Activated CD4-positive, alpha-beta T cell treated with anti-CD3 and anti-CD28 coated beads for 48 hours (primary cell): ENCODE results near the gene CCDC71L.
"Not testable (repeated sequence)": the region's sequence is repeated elsewhere in the genome, so short reads cannot be mapped to it uniquely, and the experiment has no call there.

Experiments
- DNase-seq: peaks from one replicate; pipeline ENCODE4 v3.0.0-alpha.2; 2020

The CCDC71L gene

DNA sequence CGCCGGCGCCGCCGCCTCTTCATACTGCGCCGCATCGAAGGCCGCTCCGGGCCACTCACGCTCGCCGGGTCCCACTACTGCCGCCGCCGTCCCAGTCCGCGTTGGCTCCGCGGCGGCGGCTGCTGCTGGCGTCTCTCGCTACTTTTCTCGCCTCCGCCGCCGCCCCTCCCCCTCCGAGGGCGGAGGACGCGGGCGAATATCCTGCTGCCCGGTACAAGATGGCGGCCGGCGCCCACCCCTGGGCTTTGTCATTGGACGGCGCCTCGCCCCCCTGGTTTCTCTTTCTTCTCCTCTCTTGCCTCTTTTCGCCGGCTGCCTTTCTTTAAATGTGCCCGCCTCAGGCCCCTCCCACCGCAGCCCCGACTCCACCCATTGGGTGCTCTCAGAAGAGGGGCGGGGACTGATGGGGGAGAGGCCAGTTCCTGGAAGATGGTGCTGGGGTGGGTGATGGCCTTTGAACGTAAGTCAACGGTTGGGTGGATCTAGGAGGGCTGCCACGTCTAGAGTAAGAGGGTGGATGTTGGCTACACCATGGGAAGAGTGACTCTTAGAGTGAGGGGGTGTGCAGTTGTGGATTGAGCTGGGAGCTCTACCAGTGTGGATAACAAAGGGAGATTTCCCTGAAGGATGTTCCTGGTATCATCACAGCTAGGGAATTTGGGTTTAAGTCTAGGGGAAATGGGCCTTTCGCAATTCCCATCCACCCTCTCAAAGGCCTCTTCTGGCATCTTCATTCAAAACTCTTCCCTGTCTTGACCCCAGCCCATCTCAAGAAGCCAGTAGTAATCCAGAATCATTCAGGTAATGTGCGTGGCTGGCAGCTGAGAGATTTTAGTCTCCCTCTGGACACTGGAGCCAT is at the start of gene CCDC71L:
TSS of gene CCDC71L (minus strand) at position 297 of the 859 bp plus-strand sequence. CDS start at position 35, 262 bp downstream.
- peak; percentile 96 for DNase-seq

DNA sequence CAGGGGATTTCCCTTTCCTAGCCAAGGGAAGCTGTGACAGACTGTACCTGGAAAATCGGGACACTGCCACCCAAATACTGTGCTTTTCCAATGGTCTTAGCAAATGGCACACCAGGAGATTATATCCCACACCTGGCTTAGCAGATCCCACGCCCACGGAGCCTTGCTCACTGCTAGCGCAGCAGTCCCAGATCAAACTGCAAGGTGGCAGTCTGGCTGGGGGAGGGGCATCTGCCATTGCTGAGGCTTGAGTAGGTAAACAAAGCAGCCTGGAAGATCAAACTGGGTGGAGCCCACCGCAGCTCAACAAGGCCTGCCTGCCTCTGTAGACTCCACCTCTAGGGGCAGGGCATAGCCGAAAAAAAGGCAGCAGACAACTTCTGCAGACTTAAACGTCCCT is 48.6 kb upstream of the CCDC71L start:
- peak; percentile 34 for DNase-seq

DNA sequence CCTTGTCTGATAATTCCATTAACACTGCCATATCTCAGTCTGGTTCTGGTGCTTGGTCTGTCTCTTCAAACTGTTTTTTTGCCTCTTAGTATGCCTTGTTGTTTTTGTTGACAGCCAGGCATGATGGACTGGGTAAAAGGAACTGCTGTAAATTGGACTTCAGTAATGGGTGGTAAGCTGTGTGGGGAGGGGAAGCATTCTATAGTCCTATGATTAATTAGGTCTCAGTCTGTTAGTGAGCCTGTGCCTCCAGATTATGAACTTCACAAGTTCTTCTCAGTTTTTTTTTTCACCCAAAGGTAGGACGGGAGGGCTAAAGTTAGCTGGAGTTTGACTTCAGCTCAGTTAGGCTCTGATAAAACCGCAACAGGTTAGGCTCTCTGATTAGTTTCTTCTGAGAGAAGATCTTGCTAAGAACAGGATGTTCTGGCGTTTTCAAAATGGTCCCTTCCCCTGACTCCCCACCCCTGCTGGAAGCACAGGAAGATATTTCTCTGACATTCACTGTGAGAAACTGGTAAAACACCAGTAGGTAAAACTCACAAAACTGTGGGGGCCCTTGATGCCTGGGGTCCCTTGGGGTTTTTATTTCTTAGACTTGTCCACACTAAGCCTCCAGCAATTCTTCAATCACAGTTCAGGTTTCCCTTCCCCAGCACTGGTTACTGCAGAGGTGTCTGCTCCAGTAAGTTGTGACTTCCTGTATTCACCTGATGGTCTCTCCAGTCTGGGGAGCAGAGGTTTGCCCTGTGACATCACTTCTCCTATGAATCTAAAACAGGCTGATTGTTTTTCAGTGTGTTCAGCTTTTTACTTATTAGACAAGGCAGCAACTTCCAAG is 43.3 kb upstream of the CCDC71L start:
- DNase-seq, result peak; percentile 30

DNA sequence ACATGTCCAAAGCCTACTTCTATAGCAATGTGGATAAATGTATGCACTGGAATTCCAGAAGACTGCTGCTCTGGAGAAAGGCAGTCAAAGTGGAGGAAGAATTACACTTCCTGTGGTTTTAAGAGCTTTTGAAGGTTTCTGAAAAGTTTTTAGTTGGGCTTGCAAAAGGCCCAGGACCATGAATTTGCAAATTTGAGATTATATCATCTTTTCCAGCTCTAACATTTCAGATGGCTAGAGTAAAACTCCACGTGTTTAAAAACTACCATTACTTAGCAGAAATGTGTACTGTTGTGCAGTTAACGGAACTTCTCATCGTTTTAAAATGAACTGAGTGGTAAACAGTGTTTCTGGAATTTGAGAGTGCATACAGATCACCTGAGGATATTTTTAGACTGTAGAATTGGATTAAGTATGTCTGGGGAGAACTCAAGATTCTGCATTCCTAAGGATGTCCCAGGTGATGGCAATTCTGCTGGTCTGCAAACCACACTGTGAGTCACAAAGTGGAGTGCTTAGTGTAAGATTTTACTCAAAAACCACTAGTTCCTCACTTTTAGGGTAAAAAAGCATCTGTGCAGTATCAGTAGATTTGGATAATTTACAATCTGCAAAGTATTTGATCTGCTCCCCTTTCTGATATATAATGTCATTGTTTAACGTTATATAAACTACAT is 32.9 kb upstream of the CCDC71L start:
- no peak for DNase-seq

DNA sequence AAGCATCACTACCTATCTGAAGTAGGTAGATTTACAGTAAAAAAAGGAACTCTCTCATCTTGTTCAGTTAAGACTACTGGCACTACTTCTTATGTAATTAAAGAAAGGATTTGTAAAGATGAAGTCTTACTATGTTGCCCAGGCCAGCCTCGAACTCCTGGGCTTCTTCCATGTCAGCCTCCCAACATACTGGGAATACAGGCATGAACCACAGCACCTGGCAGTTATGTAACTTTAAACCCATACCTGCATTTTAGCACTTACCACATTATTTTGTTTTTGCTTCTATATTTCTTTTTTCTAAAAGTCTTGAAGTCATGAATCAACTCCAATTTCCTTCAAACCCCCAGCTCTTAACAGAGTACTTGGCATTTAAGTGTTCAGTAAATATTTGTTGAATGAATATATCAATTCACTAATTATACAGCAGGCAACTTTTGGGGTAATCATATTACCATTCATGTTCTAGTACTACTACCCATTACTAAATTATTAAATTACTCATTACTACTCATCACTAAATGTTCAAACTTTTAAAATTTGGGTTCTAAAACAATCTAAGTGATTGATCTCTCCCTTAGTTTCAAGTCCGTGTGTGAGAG is 31.6 kb upstream of the CCDC71L start:
- no peak for DNase-seq

DNA sequence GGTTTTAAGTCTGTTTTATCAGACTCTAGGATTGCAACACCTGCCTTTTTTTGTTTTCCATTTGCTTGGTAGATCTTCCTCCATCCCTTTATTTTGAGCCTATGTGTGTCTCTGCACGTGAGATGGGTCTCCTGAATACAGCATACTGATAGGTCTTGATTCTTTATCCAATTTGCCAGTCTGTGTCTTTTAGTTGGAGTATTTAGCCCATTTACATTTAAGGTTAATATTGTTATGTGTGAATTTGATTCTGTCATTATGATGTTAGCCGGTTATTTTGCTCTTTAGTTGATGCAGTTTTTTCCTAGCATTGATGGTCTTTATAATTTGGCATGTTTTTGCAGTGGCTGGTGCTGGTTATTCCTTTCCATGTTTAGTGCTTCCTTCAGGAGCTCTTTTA is 27.2 kb upstream of the CCDC71L start:
- DNase-seq, result not testable (repeated sequence)

DNA sequence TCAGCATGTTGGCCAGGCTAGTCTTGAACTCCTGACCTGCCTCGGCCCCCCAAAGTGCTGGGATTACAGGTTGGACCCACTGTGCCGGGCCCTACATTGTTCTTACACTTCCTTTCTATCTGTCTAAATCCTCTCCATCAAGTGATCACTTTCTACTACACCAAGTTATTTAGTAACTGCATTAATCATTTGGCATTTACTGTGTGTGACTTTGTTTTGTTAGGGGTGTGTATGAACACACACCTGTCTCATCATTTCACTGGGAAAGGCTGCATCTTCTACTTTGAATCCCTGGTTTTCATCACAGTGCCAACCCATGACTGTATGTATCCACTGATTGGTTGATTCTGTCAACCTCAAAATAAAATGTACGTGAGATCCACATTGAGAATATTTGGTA is 23.0 kb upstream of the CCDC71L start:
- no peak for DNase-seq

DNA sequence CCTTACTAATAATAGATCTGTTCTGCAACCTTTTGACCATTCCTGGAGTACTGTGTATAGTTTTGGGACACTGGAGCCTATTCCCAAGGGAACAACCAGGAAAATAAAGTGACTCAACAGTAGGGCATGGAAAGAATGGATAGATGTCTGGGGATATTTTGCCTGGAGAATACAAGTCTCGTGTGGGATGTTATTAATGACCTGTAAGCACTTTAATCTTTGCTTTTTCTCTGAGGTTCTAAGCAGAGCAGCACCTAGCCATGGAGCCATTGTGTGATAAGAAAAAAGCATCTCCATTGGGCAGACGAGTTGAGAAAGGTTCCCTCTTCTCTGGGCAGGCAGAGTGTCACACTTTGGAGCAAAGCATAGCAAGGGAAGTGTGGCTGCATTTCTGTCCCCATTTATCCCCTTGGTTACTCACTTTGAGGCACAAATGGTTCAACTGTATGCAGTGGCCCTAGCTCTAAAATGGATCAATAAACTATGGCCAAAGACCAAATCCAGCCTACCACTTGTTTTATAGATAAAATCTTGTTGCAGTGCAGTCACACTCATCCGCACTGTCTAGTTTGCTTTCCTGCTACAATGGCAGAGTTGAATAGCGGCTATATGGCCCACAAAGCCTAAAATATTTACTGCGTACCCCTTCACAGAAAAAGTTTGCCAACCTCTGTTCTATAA is 21.0 kb upstream of the CCDC71L start:
- DNase-seq, result no peak

DNA sequence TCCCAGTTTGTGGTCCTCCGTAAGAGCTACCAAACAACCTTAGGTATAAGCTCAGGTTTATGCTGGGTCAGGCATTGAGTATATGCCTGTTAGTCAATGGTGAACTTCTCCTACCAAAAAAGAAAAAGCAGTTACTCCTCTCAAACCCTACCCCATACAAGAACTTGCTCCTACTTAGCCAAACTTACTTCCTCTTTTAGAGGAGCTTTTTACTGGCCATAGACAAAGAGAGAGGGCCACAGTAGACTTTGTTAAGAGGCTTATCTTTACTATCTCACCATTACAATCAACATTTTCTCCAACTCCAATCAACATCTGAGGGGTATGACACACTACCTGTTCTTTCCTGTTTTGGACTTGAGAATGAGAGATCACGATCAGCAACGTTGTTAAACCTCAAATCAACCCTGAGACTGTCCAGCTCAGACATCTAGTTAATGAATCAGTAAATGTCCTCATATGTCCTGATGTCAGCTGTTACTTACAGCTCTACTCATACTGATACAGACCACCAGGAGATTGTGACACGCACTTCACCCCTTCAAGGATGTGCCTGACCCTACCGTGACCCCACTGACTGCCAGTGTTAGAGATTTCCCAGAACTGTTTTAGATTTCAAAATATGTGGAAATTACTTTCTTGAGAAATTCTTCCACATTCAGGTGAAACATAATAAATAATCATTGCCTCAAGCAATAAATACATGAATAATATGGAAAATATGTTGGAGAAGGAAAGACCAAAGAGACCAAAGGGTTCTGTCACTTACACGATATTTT is 18.4 kb upstream of the CCDC71L start:
- peak; percentile 21 for DNase-seq

DNA sequence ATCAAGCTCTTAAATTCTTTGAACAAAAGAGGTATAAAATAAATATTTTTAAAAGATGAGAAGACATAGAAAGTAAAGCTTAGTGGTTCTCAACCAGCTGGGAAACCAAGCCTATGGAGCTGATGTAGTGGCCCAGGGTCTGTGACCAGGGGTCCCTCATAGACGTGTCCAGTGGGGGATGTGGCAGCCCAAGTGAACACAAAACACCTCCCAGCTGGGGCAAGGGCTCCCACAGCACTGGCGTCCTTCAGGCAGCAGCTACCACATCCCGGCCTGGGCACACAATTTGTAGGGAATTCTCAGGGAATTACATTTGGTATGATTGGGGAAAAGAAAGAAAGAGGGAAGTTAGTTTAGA is 17.8 kb upstream of the CCDC71L start:
- DNase-seq, result no peak

DNA sequence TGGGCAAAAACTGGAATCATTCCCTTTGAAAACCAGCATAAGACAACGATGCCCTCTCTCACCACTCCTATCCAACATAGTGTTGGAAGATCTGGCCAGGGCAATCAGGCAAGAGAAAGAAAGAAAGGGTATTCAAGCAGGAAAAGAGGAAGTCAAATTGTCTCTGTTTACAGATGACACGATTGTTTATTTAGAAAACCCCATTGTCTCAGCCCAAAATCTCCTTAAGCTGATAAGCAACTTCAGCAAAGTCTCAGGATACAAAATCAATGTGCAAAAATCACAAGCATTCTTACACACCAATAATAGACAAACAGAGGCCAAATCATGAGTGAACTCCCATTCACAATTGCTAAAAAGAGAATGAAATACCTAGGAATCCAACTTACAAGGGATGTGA is 15.5 kb upstream of the CCDC71L start:
- DNase-seq, result not testable (repeated sequence)

DNA sequence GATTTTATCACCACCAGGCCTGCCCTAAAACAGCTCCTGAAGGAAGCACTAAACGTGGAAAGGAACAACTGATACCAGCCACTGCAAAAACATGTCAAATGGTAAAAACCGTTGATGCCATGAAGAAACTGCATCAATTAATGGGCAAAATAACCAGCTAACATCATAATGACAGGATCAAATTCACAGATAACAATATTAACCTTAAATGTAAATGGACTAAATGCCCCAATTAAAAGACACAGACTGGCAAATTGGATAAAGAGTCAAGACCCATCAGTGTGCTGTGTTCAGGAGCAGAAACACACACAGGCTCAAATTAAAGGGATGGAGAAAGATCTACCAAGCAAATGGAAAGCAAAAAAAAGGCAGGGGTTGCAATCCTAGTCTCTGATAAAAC is 12.7 kb upstream of the CCDC71L start:
- not testable (repeated sequence) for DNase-seq

DNA sequence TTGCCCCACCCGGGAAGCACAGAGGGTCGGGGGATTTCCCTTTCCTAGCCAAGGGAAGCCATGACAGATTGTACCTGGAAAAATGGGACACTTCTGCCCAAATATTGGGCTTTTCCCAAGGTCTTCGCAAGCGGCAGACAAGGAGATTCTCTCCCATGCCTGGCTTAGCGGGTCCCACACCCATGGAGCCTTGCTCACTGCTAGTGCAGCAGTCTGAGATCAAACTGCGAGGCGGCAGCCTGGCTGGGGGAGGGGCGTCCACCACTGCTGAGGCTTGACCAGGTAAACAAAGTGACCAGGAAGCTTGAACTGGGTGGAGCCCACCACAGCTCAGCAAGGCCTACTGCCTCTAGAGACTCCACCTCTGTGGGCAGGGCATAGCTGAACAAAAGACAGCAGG is 11.0 kb upstream of the CCDC71L start:
- DNase-seq, result not testable (repeated sequence)

DNA sequence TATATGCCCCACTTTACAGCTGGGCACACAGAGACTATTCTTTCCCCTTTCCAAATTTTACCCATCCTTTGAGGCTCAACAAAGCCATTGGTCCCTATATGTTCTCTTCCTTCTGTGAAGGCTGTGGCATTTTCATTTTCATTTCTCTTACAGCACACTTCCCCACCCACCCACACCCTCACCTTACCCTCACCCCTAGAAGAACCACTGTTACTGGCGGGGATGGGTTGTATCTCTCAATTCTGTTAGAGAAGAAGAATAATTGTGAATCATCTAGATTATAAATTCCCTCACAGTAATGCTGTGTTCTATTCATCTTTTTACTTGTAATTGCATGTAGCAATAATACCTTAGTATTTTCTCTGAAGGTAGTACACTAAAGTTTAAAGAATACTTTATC is 10.2 kb upstream of the CCDC71L start:
- DNase-seq, result no peak

DNA sequence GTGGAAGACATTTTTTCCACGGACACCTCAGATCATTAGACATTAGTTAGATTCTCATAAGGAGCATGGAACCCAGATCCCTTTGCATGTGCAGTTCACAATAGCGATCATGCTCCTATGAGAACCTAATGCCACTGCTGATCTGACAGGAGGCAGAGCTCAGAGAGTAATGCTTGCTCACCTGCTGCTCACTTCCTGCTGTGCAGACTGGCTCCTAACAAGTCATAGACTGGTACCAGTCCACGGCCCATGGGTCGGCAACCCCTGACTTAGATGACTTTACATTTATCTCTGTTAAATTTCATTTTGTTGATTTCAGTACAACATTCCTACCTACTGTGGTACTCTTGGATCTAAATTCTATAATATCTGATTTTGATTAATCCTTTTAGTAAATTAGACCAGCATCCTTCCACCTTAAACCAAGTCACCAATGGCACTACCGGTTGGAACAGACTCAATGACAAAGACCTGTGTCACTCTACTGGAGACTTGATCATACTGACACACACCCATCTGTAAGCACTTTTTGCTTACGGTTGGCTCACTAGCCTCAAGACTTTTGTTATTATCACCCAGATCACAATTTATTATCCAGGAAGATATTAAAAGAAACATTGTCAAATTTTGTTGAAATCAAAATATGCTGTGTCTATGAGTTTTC is 8.0 kb upstream of the CCDC71L start:
- DNase-seq, result no peak

DNA sequence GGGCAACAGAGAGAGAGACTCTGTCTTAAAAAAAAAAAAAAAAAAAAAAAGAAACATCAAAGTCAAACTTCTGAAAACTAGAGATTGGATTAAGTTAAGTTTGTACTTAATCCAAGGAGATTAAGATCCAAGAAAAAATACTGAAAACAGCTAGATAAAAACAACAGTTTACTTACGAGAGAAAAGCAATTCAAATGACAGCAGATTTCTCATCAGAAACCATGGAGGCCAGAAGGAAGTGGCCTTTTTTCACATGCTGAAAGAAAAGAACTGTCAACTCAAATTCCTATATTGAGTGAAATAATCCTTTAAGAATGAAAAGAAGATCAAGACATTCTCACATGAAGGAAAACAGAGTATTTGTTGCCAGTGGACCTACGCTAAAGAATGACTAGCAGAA is 5.4 kb upstream of the CCDC71L start:
- DNase-seq, result no peak

DNA sequence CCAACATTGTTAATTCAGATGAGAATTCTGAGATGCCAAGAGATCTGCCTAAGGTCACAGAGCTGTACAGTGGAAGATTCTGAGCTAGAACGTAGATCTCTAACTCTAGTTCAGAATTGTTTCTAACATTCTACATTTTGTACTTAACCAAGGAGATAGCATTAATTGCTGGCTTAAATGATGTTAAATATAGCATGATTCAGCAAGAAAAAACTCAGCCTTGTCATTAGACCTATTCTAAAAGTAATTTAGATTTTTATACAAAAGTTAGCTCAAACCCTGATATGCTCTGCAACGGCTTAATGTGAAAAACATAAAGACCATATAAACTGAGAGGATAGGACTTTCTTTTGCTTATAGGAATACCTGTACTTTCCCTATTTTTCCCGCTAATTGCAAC is 3.4 kb upstream of the CCDC71L start:
- DNase-seq, result no peak

DNA sequence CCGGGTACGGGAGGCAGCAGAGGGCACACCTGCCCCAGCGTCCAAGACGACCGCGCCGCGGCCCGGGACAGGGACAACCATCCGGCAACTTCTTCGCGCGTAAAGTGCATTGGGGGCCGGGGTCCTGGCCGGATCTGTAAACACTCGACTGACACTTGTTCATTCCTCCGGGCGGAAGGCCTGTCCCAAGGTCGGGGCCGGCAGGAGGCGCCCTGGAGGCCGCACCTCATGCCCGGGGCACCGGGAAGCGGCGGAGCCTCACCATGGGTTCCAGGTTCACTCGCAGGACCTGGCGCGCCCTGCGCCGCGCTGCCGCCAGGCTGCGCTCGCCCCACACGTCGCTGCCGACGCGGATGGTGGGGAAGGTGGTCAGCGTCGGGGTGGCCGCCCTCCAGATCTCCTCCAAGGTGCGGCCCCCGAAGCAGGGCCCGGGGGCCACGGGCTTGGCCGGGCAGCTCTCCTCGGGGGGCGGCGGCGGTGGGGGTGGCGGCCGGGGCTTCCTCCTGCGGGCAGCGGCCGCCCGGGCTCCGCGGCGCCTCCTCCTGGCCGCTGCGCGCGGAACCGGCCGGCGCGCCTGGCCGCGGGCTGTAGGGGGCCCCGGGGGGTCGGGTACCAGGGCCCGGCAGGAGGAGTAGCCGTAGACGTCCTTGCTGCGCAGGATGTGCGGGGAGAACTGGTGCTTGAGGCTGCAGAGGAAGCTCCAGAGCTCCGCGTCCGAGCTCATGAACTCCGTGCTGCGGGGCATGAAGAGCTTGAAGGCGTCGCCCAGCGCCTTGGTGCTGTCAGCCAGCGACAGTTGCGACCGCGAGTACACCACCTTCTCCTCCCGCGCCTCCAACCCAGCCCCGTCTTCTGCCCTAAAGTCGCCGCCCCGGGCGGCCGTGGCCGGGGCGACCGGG is 746 bp downstream of the CCDC71L start:
- DNase-seq, result peak; percentile 91

DNA sequence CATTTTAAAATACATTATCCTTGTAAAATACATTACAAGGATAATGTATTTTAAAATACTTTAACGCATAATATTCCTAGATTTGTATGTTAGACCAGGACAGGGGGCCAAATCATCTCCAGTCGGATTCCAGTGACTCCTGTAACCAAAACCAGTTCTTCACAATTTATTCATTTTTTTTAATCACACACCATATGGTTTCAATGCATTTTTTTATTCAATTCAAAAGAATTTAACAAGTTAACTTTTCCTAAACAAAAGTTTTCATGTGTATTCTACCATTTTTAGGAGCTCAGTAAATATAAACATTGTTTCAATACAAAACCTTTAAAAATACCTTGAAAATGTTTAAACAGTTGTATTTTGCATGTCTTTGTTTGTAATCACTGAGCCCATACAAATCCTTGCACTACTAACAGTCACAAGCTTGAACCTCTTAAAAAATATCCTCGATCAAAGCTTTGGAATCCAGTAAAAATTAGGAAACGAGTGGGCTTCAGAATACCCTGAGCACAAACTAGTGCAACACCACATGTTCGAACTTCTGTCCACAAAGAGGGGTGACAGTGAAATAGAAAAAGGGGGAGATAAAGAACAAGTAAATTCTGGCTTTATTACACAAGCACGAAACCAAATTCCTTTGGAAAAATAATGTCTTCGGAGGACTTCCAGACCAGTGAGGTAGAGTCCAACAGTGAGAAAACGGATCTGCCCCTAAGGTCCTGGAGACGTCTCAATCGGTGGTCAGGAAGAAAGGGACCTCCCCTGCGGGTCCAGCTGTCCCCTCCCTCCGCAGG is 1.6 kb downstream of the CCDC71L start:
- DNase-seq, result no peak
